Skeletal muscle satellite cell (primary cell): ENCODE results near the gene SUZ12. TPM values are rescaled to one million over a fixed set of nuclear protein-coding genes. Genes with fewer than 3 reads are reported as not detected.
"Not testable (repeated sequence)": the region's sequence is repeated elsewhere in the genome, so short reads cannot be mapped to it uniquely, and the experiment has no call there.

ENCODE experiments used
- H3K27me3 ChIP-seq: 2 replicates; pipeline ENCODE4 v1.7.0; 2013; ENCODE audit warnings: low read length; ENCODE audit not compliant: control insufficient read depth, insufficient read depth
- H3K36me3 ChIP-seq: 2 replicates; pipeline ENCODE4 v1.7.0; 2013; ENCODE audit warnings: mild to moderate bottlenecking, control low read depth, low read length; ENCODE audit not compliant: insufficient read depth
- H3K4me1 ChIP-seq: 2 replicates; pipeline ENCODE4 v1.7.0; 2013; ENCODE audit warnings: low read length; ENCODE audit not compliant: control insufficient read depth, insufficient read depth
- H3K4me2 ChIP-seq: 2 replicates; pipeline ENCODE4 v1.7.0; 2013; ENCODE audit warnings: mild to moderate bottlenecking, low read length
- H3K4me3 ChIP-seq: 2 replicates; pipeline ENCODE4 v1.7.0; 2013; ENCODE audit warnings: low read length
- H3K9ac ChIP-seq: 2 replicates; pipeline ENCODE4 v1.7.0; 2013; ENCODE audit warnings: mild to moderate bottlenecking, low read depth, low read length, moderate library complexity
- H3K9me3 ChIP-seq: replicated peaks from 2 replicates; pipeline ENCODE4 v1.7.0; 2013; ENCODE audit warnings: mild to moderate bottlenecking, control low read depth, low read length
- small RNA-seq: library from RNA; depleted of rRNA; stranded (forward); fragments of <200 nt; gene quantifications from one replicate; pipeline ENCODE3, GENCODE V24; 2012

SUZ12 gene

GRCh38 chr17:32047663-32048062 is 110.9 kb downstream of the SUZ12 start:
- not testable (repeated sequence) for H3K9ac ChIP-seq, H3K9me3 ChIP-seq, H3K27me3 ChIP-seq, H3K4me2 ChIP-seq, H3K4me1 ChIP-seq, H3K4me3 ChIP-seq, H3K36me3 ChIP-seq

Small RNA genes lying within 50 kb of the gene (small RNA-seq; reads per million reads assigned to genes)
- not detected for gene AC090616.4
- not detected for gene RNA5SP437
